Stimulated activated naive CD8-positive, alpha-beta T cell treated with anti-CD3 and anti-CD28 coated beads, Interleukin-15, Interleukin-2, amounts not matched to agents 100 U/mL and 50 U/mL, for 24 hours (primary cell): ENCODE results near the gene CHTF8.
"Not testable (repeated sequence)": the region's sequence is repeated elsewhere in the genome, so short reads cannot be mapped to it uniquely, and the experiment has no call there.

Experiments
- ATAC-seq: fragments of 150-1000 bp; cut with Tn5 transposase; one replicate; pipeline ENCODE4 v1.10.0; 2021
- DNase-seq: peaks from one replicate; pipeline ENCODE4 v3.0.0; 2021

The CHTF8 gene

DNA sequence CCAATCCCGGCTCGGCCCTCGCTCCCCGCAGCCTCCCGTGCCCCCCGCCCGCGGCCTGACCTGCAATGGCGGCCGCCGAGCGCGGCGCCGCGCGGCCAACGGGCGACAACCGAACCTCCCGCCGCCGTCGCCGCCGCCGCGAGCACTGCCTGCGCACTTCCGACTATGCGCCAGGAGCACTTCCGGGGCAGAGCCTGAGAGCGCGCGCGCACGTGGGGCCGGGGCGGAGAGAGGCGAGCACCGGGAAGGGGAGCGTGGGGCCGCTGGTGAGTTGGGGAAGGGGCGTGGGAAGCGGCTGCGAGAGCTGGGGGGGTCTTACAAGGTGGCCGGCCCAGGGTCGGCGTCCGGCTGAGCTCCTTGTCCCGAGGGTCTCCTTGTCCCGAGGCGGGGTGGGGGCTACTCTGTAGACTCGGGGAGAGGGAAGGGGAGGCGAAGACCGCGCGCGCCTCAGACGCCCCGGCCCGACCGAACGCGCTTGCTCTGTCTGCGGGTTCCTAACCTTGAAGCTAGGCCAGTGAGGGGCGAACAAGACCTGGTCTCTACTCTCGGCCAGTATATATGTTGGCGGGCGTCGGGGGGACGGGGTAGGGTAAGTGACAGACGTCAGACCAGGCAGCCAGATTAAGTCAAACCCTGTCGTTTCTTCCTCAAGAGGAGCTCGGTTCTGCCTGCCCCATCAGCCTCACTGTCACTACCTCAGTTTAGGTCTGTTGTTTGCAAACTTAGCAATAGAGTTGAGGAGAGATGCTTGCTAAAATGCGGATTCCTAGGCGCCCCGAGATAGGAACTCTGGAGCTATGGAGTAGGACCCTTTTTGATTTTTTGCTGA is at the start of gene CHTF8, which contains the start of gene UTP4:
Gene CHTF8, minus strand, starts transcription at position 165 of the 829 bp plus-strand sequence. CDS start 11,130 bp downstream, outside the sequence.
Gene UTP4, plus strand, starts transcription at position 226 of the 829 bp plus-strand sequence. CDS start 811 bp downstream, outside the sequence.
- DNase-seq (peak; percentile 92), ATAC-seq (peak; percentile 95)

- ATAC-seq: no peak
- DNase-seq: no peak
Measured at GRCh38 chr16:69180011-69180338, 47.6 kb upstream of the CHTF8 start.

- peak; percentile 44 for ATAC-seq
- DNase-seq: no peak
Measured at GRCh38 chr16:69179328-69180010, 47.1 kb upstream of the CHTF8 start.

- DNase-seq: no peak
- no peak for ATAC-seq
Measured at GRCh38 chr16:69176033-69176800, 43.8 kb upstream of the CHTF8 start.

DNA sequence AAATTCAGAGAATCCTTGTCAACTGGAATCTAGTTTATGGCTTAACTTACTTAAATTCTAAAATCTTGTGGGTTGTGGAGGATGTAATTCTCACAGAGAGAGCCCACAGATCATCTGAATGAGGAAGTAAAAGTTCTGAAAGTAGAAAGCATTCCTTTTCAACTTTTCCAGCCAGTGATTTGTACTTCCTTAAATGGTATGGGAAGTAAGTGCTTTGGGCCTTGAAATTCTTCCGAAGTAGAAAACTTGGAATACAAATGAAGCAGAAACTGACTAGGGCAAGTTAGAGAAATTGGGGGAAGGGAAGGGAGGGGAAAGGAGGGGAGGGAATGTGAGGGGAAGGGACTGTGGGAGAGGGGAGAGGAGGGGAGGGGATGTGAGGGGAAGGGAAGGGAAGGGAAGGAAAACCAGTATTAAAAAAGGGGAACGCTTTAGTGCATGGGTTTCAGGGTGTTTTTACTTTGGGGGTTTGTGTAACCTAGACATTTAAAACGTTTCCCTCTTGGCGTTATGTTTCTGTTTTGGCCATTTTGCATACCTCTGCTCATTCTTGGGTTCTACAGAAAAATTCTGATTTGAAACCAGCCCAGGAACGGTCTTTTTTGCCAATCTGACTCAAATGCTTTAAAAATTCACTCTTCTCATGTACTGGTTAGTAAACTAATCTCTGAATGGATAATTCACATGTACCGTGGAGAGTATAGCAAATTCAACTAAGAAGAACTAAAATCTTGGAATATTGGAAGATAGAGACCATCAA is 39.1 kb upstream of the CHTF8 start:
- ATAC-seq: no peak
- no peak for DNase-seq

GRCh38 chr16:69169607-69170352 is 37.4 kb upstream of the CHTF8 start:
- no peak for ATAC-seq

GRCh38 chr16:69169051-69169450 is 36.7 kb upstream of the CHTF8 start:
- ATAC-seq (no peak), DNase-seq (no peak)

More at GRCh38 chr16:69169607-69170352, 37.4 kb upstream of the CHTF8 start:
- no peak for DNase-seq

DNA sequence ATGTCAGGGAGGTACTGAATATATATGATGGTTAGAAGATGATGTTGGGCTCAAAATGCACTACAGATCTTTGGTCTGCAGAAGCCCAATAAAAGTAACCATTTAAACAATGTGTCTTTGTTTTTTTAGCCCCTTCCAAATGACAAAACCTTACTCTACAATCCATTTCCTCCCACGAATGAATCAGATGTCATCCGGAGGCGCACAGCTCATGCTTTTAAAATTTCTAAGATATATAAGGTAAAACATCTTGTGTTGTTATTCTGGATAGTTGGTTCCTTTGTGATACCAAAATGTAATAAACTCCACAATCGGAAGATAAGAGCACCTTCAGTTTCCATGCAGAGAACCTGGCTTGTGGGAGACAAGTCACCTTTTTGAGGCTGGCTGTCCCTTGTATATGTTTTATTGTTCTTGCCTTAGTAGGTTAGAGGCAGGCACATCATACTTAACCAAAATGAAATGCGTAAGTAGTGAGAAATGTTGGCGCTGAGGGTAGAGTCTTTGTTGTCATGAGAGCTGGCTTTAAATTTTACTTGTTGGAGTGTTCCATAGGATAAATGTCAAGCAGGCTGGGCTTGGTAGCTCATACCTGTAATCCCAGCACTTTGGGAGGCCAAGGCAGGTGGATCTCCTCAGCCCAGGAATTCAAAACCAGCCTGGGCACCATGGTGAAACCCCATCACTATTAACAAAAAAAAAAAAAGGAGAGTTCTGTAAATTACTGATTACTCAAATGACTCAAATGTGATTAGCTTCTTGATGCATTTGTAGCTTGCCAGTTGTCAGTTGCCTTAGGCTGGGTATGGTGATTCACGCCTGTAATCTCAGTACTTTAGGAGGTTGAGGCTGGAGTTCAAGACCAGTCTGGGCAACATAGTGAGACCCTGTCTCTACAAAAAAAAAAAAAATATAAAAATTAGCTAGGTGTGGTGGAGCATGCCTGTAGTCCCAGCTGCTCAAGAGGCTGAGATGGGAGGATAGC is 34.9 kb upstream of the CHTF8 start:
- ATAC-seq (no peak), DNase-seq (no peak)

DNA sequence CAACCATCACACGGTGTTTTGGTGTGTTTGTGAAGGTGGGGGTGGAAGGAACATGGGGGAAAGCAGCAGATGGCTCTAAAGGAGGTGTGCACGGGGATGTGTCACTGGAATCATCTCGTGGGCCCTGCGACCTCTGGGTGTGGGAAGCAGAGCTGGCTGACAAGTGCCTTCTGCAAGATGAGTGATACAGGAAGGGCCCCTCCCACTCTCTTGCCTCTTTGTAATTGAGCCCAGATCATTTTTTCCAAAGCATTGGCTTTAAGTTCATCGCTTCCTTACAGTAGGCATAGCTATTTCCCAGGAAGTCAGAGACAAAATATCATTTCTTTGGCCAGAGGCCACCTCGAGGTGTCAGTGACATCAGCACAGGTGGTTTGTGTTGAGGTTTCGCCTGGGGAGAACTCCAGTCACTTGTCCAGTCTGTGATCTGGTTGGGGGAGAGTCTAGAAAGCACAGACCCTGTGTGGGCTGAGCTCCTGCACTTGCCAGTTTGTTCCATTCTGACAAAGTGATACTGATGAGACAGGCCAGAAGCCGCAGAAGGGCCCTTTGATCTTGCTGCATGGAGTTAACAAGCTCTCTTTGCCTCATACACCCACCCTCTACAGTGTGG is 33.9 kb upstream of the CHTF8 start:
- DNase-seq: peak; percentile 76

GRCh38 chr16:69165584-69165983 is 33.2 kb upstream of the CHTF8 start:
- DNase-seq (no peak), ATAC-seq (no peak)

More for the DNA sequence above, 33.9 kb upstream of the CHTF8 start:
- ATAC-seq: peak; percentile 97

GRCh38 chr16:69160192-69160591 is 27.8 kb upstream of the CHTF8 start:
- no peak for ATAC-seq
- DNase-seq: no peak

DNA sequence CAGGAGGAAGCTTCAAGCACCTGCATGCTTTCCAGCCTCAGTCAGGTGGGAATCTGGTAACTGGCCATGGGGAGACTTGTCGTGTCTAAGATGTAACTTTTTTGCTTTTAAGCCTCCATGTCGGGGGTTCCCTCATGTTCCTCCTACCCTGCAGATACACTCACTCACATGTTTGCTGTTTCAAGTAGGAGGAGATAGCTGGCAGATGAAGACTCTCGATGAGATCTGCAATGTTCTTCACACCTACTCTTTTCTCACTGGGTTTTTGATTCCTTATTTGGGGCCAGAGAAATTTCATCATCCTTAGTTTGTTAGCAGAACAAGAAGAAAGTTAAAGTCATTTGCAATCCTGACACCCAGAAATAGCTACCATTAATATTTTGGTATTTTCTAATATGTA is 24.8 kb upstream of the CHTF8 start:
- DNase-seq: no peak
- ATAC-seq: no peak

- ATAC-seq (peak; percentile 88), DNase-seq (peak; percentile 43)
Measured at GRCh38 chr16:69150146-69150865, 17.9 kb upstream of the CHTF8 start.

DNA sequence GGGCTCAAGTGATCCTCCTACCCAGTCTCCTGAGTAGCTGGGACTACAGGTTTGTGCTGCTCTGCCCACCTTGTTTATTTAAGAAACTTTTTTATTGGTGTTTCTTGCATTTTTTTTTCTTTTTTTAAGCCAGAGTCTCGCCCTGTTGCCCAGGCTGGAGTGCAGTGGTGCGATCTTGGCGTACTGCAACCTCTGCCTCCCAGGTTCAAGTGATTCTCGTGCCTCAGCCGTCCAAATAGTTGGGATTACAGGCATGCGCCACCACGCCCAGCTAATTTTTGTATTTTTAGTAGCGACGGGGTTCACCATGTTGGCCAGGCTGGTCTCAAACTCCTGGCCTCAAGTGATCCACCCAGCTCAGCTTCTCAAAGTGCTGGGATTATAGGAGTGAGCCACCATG is 17.2 kb upstream of the CHTF8 start:
- not testable (repeated sequence) for ATAC-seq, DNase-seq

GRCh38 chr16:69145658-69146057 is 13.3 kb upstream of the CHTF8 start:
- ATAC-seq (no peak), DNase-seq (no peak)

GRCh38 chr16:69143116-69143515 is 10.7 kb upstream of the CHTF8 start:
- no peak for DNase-seq
- ATAC-seq: no peak

GRCh38 chr16:69141936-69142335 is 9.5 kb upstream of the CHTF8 start:
- DNase-seq: no peak
- ATAC-seq: no peak

- no peak for DNase-seq
- no peak for ATAC-seq
Measured at GRCh38 chr16:69141014-69141413, 8.6 kb upstream of the CHTF8 start.

DNA sequence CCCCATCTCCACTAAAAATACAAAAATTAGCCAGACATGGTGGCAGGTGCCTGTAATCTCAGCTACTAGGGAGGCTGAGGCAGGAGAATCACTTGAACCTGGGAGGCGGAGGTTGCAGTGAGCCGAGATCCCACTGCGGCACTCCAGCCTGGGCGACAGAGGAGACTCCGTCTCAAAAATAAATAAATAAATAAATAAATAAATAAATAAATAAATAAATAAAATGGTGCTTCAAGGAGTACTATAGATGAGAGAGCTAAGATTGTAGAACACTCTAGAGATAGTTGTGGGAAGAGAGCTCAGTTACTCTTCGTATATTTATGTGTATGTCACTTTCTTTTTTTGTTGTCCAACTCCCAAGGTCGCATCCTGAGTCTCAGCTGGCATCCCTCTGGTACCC is 7.1 kb upstream of the CHTF8 start:
- not testable (repeated sequence) for ATAC-seq, DNase-seq
